NCI-H2029 (cell line): ENCODE results near the gene NAPA.
A peak's percentile ranks its signal among the peaks of the same experiment; 100 is the strongest.
"Not testable (repeated sequence)": the region's sequence is repeated elsewhere in the genome, so short reads cannot be mapped to it uniquely, and the experiment has no call there.

Source experiments
- DNase-seq: peaks from one replicate; lab custom pipeline; 2025; lab: John Stamatoyannopoulos, UW

The NAPA gene

DNA sequence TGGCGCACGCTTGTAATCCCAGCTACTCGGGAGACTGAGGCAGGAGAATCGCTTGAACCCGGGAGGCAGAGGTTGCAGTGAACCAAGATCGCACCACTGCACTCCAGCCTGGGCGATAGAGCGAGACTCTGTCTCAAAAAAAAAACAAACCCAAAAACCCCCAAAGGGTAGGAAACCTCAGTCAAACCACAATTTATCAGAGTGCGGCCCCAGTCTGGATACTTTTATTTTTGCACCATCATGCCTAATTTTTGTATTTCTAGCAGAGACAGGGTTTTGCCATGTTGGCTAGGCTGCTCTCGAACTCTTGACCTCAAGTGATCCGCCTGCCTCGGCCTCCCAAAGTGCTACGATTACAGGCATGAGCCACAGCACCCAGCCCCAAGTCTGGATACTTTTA is 28.6 kb downstream of the NAPA start:
- DNase-seq = not testable (repeated sequence)

DNA sequence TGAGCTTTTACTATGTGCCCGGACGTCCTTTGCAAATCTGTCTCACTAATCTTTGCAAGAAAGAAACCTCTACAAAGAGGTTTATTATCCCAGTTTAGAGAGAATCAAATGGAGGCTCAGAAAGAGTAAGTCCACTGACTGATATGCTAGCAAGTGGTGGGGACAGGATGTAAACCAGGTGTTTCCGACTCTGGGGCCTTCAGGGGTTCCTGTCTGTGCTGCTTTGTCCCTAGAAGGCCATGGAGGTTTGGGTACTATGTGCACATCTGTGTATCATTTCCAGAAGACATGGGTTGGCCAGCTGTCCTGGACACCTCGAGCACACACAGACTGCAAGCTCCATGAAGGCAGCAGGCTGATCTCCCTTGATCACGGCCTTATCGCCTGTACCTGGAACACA is 29.7 kb downstream of the NAPA start:
- DNase-seq = no peak

DNA sequence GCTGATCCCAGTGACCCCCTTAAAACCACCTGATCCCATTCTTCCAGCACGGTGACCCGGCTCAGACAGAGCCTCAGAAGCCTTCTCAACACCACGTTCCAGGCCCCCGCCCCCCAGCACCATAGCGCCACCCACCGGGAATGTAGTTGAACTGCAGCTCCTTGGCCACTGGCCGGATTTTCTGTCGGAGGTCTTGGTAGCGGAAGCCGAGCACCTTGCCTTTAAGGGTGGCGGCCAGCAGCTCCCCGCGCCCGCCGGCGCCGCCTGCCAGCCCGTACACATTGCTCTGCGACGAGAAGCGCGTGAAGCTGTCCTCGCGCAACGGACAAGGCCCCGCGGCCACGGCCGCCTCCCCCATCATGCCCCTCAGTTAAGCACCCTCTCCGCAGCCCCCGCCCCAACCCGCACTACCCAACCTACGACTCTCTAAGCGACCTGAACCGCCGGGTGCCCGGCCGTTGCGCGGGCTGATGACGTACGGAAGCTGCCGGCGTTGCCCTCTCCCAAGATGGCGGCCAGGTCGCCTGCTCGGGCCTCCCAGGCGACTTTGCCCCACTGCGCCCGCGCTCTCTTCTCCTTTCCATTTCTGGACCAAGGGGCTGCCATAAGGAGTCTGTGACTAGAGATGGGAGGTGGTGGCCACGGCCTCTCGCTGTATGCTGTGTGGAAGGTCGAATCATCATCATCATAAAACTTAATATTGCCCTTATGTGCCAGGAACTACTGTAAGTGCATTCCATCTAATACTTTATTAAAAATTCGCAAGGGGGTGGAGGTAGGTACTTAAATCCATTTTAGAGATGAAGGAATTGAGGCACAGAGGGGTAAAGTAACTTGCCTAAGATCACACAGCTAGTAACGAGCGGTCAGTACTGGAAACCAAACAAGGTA is 30.8 kb downstream of the NAPA start, which contains the start of gene KPTN:
KPTN (minus strand) TSS at position 420 of the 891 bp plus-strand sequence; CDS start at position 361, 59 bp downstream.
- DNase-seq = peak; percentile 82

DNA sequence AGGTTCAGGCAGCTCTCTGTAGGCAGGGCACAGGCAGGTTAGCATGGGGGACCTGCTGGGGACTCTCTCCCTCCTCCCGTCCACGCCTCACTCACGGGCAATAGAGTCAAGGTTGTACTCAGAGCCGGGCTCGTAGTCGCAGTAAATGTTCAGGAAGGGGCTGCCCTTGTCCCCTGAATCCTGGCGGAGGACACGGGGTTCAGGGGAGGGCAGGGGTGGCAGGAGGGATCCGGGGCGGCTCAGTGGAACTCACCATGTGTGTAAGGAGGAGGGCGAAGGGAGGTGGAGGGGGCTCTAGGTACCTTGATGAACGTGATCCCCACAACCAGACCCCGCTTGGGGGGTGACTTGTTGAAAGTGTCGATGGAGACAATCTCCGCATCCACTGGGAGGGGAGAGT is 31.7 kb downstream of the NAPA start:
- DNase-seq = no peak

DNA sequence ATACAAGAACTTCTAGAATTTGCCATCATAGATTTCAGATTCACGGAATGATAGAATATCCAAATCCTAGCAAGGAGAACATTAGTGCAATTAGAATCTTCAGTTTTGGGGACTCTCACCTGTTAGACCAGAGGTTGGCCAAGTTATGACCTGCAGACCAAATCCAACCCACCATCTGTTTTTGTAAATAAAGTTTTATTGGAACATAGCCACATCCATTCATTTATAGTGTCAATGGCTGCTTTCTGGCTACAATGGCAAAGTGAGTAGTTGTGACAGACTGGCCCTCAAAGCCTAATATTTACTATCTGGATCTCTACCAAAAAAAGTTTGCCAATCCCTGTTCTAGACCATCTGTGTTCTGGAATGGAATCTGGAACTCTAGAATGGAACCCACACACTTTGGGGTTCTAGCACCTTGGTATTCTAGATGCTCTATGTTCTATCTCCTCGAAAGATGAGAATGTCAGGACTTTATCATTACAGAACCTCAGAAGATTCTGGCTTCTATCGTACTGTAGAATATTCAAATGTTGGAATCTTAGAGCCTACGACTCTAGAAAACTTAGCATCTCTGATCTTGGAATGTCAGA is 33.3 kb downstream of the NAPA start:
- no peak for DNase-seq

DNA sequence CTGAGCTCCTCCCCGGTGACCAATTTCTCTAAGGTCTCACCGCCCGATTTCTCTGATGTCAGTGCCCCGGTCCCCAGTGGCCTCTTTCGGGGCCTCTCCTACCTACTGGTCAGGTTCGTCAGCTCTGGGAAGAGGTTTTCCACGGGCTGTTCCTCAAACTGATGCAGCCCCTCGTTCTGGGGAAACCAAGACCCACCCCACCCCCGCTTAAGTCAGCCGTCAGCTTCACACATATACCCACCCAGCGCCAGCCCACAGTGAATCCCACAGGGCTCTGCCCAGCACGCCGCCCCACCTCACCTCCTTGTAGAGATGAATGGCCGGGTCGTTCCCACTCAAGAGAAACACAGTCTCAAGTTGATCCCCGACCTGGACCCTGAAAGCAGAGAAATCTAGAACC is 34.2 kb downstream of the NAPA start:
- DNase-seq = no peak

DNA sequence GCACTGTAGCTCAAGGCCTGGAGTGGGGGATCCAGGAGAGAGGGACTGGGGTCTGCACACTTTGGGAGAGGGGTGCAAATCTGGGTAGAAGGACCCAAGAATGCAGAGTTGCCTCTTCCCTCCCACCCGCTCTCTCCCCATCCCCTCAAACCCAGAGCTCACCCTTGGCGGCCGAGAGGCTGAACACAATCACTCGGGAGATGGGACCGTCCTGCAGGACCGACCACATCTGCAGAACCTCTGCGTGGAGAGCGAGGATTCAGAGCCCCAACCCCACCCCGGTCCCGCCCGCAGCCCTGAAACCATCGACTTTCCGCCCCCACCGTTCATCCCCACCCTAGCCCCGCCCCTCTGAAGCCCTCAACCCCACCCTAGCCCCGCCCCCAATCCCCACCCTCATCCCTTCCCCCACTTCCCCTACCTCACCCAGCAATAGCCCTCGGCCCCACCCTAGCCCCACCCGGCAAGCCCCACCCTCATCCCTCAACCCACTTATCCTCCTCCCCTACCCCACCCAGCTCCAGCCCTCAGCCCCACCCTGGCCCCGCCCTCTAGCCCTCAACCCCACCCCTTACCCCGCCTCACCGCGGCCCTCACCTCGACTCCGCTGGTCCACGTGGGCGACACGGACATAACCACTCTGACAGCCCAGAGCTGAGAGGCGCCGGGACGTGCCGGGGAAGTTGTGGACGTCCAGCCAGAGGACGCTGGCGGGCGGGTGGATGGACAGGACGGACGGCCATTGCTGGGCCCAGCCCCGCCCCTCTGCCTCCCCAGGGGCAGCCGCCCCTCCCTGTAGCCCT is 35.0 kb downstream of the NAPA start:
- no peak for DNase-seq

DNA sequence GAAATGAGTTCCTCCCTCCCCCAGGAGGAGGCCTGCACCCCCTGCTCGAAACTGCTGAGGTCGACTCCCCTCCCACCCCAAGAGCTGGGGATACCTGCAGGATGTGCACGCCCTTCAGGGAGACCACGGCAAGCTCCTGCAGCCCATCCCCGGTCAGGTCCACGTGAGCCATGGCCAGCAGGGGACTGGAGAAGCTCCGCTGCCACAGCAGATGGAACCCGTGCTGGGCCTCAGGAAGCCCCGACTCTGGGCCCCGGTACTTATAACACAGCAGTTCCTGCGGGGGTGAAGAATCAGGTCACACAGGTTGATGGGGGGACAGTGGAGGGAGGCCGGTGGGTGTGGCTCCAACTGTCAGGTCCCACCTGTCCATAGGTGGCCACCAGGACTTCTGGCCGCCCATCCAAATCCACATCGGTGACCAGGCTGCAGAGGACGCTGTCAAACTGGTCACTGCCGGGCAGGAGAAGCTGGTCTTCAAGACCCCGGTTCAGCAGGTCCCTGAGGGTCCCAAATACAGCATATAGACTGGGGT is 38.4 kb downstream of the NAPA start:
- no peak for DNase-seq

DNA sequence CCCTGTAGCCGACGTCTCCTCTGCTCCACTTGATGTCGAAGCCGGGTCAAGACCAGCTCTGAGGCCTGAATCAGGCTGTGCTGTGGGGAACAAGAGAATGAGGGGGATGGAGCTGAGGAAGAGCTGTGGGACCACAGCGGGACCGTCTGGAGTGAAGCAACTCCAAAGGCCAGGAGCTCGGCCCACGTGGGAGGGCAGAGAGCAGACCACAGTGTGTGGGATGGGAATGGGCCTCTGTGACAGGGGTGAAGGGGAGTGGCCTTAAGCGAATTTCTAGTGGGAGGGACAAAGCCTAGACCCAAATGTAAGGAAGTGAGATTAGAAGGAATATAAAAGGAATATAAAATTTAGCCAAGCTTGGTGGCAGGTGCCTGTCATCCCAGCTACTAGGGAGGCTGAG is 39.4 kb downstream of the NAPA start:
- no peak for DNase-seq

DNA sequence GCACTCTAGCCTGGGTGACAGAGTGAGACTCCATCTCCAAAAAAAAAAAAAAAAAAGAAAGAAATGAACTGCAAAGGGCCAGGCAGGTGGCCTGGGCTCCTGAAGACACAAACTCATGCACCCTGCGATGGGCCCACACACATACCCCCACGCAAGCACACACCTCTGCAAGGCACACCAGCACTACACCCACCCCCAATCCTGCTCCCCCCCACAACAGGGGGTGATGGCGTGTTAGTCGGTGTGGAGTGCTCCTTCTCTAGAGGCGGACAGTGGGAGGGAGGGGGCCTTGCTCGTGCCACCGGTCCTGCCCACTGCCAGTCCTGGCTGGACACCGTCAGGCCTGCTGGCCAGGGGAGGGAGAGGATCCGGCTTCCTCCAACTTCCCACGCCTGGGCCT is 41.5 kb downstream of the NAPA start:
- no peak for DNase-seq

DNA sequence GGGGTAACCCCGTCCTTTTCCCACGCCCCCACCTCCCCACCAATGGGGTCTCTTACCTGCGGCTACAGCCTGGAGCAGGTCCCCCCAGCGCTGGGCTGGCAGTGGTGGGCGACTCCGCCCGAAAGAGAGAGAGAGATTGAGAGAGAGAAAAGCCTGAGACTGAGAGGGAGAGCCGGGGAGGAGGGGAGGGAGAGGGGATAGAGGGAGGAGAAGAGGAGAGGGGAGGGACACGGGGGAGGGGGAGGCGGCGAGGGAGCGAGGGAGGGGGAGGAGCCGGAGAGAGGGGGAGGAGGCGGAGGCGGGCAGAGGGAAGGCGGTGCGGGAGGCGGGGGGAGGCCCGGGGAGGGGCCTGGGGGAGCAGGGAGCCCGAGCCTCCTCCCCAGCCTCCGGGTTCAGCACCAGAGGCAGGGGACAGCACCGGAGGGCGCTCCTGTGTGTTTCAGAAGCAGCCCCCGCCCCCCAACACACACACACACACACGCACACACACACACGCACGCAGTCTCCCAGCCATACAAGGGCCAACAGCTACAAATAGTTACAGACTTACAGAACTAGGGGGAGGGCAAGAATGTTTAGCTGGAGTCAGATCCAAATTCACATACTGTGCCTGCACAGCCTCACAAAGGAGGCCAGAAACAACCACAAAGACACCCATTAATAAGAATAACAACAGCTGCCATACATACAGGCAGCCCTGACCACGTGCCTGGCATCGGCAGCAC is 43.0 kb downstream of the NAPA start, which contains the start of gene SLC8A2:
SLC8A2 (minus strand) TSS at position 161 of the 725 bp plus-strand sequence. CDS start 5,490 bp downstream, outside the sequence.
- peak; percentile 15 for DNase-seq

DNA sequence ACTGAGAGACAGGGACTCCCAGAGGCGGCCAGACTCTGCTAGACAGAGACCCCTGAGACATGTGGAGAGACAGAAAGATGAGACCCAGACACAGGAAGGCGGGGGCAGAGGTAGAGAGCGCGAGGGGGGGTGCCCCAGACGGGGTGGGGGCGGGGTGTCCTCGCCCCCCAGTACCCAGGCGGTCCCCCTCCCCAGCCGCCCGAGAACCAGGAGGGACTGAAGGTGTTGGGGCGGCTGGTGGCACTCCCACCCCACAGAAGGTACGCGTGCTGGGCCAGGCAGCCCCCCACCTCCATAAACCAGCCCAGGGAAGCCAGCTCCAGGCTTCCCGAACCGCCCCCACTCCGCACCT is 43.5 kb downstream of the NAPA start:
- DNase-seq = no peak

DNA sequence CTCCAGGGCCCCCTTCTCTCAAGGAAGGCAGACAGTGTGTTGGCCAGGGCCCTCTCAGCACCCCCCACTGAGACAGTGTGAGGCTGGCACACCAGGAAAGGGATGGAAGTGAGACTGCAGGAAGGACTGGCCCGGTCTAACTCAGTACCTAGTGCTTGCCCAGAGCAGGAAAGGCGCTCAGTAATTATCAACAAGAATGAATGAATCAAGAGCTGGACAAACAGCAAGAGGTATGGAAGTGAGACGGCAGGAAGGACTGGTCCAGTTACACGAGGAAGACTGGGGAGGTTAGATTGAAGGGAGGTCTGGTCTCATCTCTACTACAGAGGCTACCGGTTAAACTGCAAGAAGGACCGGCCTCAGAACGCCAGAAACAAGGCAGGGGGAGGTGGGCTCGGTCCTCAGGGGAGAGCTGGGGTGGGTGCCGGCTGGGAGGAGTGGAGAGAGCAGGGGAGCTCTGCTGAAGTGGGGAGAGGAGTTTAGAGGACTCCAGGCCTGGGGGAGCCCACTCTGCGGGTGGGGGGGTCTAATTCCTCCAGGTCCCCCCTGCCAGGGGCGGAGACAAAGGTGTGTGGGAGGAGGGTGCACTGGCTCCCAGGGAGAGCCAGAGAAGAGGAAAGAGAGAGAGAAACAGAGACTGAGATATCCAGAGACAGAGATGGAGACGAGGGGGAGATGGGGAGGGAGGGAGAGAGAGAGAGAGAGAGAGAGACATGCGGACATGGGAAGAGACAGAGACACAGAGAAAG is 44.2 kb downstream of the NAPA start:
- DNase-seq = no peak

DNA sequence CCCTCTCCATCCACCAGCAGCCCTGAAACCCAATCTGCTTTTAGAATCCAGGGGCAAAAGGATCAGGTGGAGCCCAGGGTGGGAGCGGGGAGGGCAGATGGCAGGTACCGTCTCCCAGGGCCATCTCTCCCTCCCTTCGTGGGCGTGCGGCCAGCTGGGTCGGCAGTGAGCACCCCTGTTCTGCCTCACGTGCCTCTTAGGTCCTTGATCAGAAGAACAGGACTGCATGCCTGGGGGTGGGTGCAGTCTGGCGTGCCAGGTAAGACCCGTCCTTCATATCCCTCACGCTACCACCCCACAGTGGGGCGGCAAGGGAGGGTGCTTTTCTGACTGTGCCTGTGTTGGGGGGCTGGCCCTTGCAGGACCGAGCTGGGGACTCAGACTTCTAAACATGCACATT is 45.1 kb downstream of the NAPA start:
- no peak for DNase-seq

DNA sequence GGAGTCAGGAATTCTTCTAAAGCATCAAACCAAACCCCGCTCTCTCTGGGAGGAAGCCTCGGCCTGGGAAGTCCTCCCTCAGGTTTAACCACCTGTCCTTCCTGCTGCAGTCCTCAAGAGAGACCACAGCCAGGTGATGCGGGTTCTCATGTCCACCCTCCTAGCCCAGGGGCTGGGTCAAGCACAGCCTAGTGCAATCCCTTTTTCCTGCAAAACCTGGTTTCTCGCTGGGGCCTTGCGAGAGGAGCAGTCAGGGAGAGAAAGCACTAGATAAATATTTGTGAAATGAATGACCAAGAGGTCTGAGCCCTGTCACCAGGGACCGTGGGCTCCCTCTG is 45.5 kb downstream of the NAPA start:
- DNase-seq = no peak

DNA sequence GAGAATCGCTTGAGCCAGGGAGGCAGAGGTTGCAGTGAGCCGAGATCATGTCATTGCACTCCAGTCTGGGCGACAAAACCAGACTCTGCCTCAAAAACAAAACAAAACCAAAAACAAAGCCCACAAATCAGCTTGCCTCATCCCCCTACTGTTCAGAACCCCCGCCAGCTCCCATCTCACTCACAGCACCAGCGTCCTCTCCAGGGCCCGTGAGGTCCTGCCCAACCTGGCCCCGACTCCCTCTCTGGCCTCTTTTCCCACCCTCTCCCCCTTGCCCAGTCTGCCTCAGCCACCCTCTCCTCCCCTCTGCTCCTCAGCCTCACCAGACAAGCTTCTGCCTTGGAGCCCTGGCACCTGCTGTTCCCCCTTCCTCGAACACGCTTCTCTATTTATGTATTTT is 46.9 kb downstream of the NAPA start:
- DNase-seq = no peak

DNA sequence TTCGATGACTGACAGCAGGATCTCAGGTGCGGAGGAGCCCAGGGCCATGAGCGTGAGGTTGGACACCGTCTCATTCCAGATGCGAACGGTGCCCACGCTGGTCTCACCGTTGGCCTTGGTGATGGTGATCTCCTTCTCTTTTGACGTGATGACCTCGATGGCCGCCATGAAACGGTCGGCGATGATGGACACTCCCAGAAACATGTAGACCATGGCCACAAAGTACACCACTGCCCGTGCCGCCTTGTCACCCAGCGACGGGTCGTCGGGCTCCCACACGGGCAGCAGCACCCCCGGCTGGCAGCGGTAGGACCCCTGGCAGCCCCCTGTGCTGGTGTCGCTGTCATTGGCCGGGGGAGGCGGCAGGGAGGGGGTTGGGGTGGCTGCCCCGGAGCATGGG is 48.9 kb downstream of the NAPA start:
- DNase-seq = no peak

DNA sequence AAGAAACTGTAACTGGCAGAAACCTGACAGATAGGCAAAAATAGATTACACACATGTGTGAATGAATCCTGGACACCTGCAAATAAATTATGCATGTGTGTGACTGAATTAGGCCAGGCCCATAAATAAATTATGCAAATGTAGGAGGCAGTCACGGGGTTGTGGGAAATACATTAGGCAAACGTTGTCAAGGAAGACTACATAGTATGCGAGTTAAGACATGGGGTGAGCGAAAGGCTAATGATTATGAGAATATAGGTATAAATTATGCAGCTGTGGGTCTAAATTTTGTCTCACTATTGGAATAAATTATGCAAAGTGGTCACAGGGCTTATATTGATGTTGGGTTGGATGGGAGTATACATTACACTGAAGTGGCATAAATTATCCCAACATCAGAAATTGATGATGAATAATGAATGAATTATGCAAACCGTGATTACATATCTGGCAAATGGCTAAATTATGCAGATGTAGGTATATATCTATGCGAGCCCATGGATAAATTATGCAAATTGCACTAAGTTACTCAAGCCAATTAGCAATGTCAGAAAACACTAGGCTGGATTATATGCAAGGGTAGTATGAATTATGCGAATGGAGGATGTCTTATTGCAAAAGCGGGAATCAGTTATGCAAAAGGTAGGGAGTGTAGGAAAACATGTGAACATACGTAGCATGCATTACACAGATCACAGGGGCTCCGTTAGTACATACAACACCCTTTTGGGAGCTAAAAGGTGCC is 50.0 kb downstream of the NAPA start:
- DNase-seq = no peak

DNA sequence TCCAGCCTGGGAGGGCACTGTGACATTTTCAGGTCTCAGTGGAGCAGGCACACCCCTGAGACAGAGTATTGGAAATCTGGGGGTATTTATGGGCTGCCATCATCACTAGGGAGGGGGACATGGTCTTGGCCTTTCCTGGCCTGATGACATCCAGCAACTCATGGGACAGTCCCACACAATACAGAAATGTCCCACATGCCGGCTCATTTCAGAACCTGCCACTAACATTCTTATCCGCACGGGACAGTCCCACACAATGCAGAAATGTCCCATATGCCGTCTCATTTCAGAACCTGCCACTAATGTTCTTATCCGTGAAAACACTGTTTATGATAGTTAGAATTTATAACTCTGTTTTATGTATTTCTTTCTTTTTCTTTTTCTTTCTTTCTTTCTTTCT is 53.0 kb downstream of the NAPA start:
- no peak for DNase-seq

DNA sequence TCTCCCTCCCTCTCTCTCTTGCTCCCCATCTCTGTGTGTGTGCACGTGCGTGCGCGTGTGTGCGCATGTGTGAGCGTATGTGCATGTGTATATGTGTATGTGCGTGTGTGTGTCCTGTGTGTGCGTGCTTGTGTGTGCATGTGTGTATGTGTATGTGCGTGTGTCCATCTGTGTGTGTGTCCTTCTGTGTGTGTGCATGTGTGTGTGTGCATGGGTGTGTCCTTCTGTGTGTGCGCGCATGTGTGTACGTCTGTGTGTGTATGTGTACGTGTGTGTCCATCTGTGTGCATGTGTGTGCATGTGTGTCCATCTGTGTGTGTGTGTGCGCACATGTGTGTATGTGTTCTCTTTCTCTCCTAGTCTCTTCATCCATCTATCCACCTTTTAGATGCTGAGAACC is 55.4 kb downstream of the NAPA start:
- no peak for DNase-seq
